OCI-LY3 (cell line): ENCODE results near the gene ETV7.

Source experiments
- H2AFZ ChIP-seq: fragments of 200-600, 300-600 bp; shearing (Covaris generic); 2 replicates; pipeline ENCODE4 v1.6.0; 2014; ENCODE audit warnings: antibody characterized with exemption, low read depth, low read length
- H3K27ac ChIP-seq: fragments of 200-600, 300-600 bp; sonication (generic); 2 replicates; pipeline ENCODE4 v1.5.1; 2014; ENCODE audit warnings: mild to moderate bottlenecking, low read length, moderate library complexity, mixed read lengths
- H3K27me3 ChIP-seq: fragments of 200-600, 300-600 bp; sonication (generic); 2 replicates; pipeline ENCODE4 v1.6.1; 2014; ENCODE audit warnings: low read depth, low read length, mixed read lengths
- H3K36me3 ChIP-seq: fragments of 200-600, 300-600 bp; sonication (generic); replicated peaks from 2 replicates; pipeline ENCODE3; 2014; ENCODE audit warnings: low read depth, low read length, mixed read lengths
- H3K4me1 ChIP-seq: fragments of 300-600, 200-600 bp; sonication (generic); 2 replicates; pipeline ENCODE4 v1.6.1; 2014; ENCODE audit warnings: low read length, mixed read lengths
- H3K4me2 ChIP-seq: fragments of 200-600, 300-600 bp; sonication (generic); 2 replicates; pipeline ENCODE4 v1.6.1; 2014; ENCODE audit warnings: low read length, mixed read lengths
- H3K4me3 ChIP-seq: fragments of 300-600, 200-600 bp; sonication (generic); 2 replicates; pipeline ENCODE4 v1.5.1; 2014; ENCODE audit warnings: antibody characterized with exemption, mild to moderate bottlenecking, low read length, moderate library complexity
- H3K79me2 ChIP-seq: fragments of 300-600, 200-600 bp; shearing (Covaris generic); 2 replicates; pipeline ENCODE4 v1.6.1; 2014; ENCODE audit warnings: mild to moderate bottlenecking, low read length, mixed read lengths
- H3K9ac ChIP-seq: fragments of 300-600, 200-600 bp; shearing (Covaris generic); 2 replicates; pipeline ENCODE4 v1.6.0; 2014; ENCODE audit warnings: mild to moderate bottlenecking, low read length, moderate library complexity
- H3K9me3 ChIP-seq: fragments of 200-600, 300-600 bp; shearing (Covaris generic); 2 replicates; pipeline ENCODE4 v1.6.1; 2014; ENCODE audit warnings: low read length, mixed read lengths; ENCODE audit not compliant: insufficient read depth
- H4K20me1 ChIP-seq: fragments of 200-600, 300-600 bp; sonication (generic); 2 replicates; pipeline ENCODE4 v1.6.1; 2016; ENCODE audit warnings: low read length, mixed read lengths; ENCODE audit not compliant: insufficient read depth
- EZH2phosphoT487 ChIP-seq: fragments of 200-600 bp; shearing (Covaris generic); IDR thresholded peaks from 2 replicates; pipeline ENCODE4 v1.6.1; 2018; ENCODE audit warnings: antibody characterized with exemption, mixed run types, low read depth
- TF ChIP-seq, protein P1 (sequence below): fragments of 200-600, 300-600 bp; sonication (generic); IDR thresholded peaks from 2 replicates; pipeline ENCODE4 v1.5.1; 2014; ENCODE audit warnings: antibody characterized with exemption, low read length, low read depth

Gene ETV7

DNA sequence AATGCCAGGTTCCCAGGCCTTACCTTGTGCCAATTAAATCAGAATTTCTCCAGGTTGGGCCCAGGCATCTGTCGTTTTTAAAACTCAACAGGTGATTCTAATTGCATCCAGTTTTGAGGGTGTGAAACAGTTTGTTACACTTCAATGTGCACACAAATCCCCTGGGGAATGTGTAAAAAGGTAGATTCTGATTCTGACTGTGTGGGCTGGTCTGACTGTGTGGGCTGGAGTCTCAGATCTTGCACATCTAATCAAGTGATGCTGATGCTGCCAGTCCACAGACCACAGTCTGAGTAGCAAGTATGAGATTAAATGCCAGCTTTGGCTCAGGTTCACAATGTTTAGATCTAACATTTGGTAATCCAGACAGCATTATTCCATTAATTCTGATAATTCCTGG, 12.5 kb upstream of the ETV7 start:
- no peaks in the 10 kb centered on the region for H4K20me1 ChIP-seq
- no peaks in the 10 kb centered on the region for H3K36me3 ChIP-seq
- H3K27ac ChIP-seq = no peak overlapping the region
- H3K4me1 ChIP-seq = peaks cover 11% of the 10 kb centered on the region
- H3K9ac ChIP-seq = no peak overlapping the region
- H3K9me3 ChIP-seq = no peaks in the 10 kb centered on the region
- TF ChIP-seq EZH2phosphoT487 = no peak
- TF ChIP-seq, protein P1, sequence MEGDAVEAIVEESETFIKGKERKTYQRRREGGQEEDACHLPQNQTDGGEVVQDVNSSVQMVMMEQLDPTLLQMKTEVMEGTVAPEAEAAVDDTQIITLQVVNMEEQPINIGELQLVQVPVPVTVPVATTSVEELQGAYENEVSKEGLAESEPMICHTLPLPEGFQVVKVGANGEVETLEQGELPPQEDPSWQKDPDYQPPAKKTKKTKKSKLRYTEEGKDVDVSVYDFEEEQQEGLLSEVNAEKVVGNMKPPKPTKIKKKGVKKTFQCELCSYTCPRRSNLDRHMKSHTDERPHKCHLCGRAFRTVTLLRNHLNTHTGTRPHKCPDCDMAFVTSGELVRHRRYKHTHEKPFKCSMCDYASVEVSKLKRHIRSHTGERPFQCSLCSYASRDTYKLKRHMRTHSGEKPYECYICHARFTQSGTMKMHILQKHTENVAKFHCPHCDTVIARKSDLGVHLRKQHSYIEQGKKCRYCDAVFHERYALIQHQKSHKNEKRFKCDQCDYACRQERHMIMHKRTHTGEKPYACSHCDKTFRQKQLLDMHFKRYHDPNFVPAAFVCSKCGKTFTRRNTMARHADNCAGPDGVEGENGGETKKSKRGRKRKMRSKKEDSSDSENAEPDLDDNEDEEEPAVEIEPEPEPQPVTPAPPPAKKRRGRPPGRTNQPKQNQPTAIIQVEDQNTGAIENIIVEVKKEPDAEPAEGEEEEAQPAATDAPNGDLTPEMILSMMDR = no peak
- H2AFZ ChIP-seq = no peak overlapping the region
- H3K79me2 ChIP-seq = no peaks in the 10 kb centered on the region
- peak overlapping the region; percentile 7; the same call in 1 of the 2 replicates for H3K4me2 ChIP-seq
- peaks cover 27% of the 10 kb centered on the region for H3K27me3 ChIP-seq
- H3K4me3 ChIP-seq = no peak overlapping the region

- H3K4me1 ChIP-seq = no peaks in the 10 kb centered on the region
- H3K4me3 ChIP-seq = no peak overlapping the region
- H3K9me3 ChIP-seq = no peaks in the 10 kb centered on the region
- H3K27ac ChIP-seq = no peak overlapping the region
- H3K4me2 ChIP-seq = no peak overlapping the region
- H3K27me3 ChIP-seq = peaks cover 42% of the 10 kb centered on the region
- H3K79me2 ChIP-seq = no peaks in the 10 kb centered on the region
- H3K9ac ChIP-seq = no peak overlapping the region
- H2AFZ ChIP-seq = no peak overlapping the region
- TF ChIP-seq EZH2phosphoT487 = no peak
- TF ChIP-seq, protein P1 = no peak
- H4K20me1 ChIP-seq = no peaks in the 10 kb centered on the region
- H3K36me3 ChIP-seq = no peaks in the 10 kb centered on the region
Measured at GRCh38 chr6:36392621-36393020, 5.2 kb upstream of the ETV7 start.

GRCh38 chr6:36389353-36389752, 1.9 kb upstream of the ETV7 start:
- no peak overlapping the region for H3K4me2 ChIP-seq
- H3K36me3 ChIP-seq = no peaks in the 10 kb centered on the region
- TF ChIP-seq EZH2phosphoT487 = no peak
- TF ChIP-seq, protein P1 = no peak
- H4K20me1 ChIP-seq = no peaks in the 10 kb centered on the region
- no peaks in the 10 kb centered on the region for H3K9me3 ChIP-seq
- H2AFZ ChIP-seq = no peak overlapping the region
- peaks cover 7% of the 10 kb centered on the region; the same call in 1 of the 2 replicates for H3K4me1 ChIP-seq
- H3K9ac ChIP-seq = no peak overlapping the region
- no peak overlapping the region for H3K4me3 ChIP-seq
- H3K27ac ChIP-seq = no peak overlapping the region
- no peaks in the 10 kb centered on the region for H3K79me2 ChIP-seq
- H3K27me3 ChIP-seq = peaks cover 46% of the 10 kb centered on the region

- Histone ChIP-seq H3K4me2 (peak overlapping the region; percentile 85), H3K36me3 (no peaks in the 10 kb centered on the region), H3K9me3 (no peaks in the 10 kb centered on the region), H3K27me3 (peaks cover 30% of the 10 kb centered on the region), H2AFZ (peak overlapping the region; percentile 87), H3K4me3 (peak overlapping the region; percentile 74), H3K79me2 (no peaks in the 10 kb centered on the region), H4K20me1 (no peaks in the 10 kb centered on the region), H3K27ac (no peak overlapping the region), H3K4me1 (peaks cover 7% of the 10 kb centered on the region; the same call in 1 of the 2 replicates), H3K9ac (peak overlapping the region; percentile 40)
- TF ChIP-seq EZH2phosphoT487 = no peak
- TF ChIP-seq, protein P1 = no peak
Measured at GRCh38 chr6:36386495-36387439, 702 bp downstream of the ETV7 start.
